GM19463 (cell line): ENCODE measurements around the gene TERT.

Source experiments
- ATAC-seq: cut with Tn5 transposase; IDR thresholded peaks from one replicate; pipeline ENCODE4 v1.9.1; 2021; ENCODE audit warnings: mild to moderate bottlenecking, moderate library complexity; ENCODE audit not compliant: unreplicated experiment

Gene TERT

DNA sequence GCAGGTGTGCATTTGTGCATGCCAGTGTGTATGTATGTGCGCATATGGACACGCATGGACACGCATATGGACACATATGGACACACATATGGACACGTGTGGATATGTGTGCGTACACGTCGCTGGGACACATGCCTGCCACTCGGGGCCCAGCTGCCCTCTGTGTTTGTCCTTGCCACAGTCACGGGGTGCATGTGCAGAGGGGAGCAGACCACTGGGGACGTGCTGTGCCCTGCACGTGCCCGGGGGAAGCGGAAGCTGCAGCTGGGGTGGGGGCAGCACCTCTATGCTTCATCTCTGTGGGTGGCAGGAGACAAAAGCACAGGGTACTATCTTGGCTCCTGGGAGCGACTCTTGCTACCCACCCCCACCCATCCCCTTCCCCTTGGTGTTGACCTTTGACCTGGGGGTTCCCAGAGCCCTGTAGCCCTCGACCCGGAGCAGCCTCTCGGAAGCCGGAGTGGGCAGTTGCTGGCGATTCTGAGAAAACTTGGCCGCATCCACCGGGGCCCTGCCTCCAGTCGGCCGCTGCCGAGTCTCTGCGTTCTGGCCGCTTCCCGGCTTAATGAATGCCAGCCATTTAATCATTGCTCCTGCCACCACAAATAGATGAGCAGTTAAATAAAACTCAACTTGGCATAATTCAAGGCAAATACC, 72.1 kb downstream of the TERT start:
- ATAC-seq, result no peak

GRCh38 chr5:1222147-1222546, 72.7 kb downstream of the TERT start:
- no peak for ATAC-seq

- ATAC-seq, result no peak
These were observed 73.1 kb downstream of the TERT start for GRCh38 chr5:1221721-1222120.

- ATAC-seq, result no peak
These were observed 74.0 kb downstream of the TERT start for GRCh38 chr5:1220831-1221230.

DNA sequence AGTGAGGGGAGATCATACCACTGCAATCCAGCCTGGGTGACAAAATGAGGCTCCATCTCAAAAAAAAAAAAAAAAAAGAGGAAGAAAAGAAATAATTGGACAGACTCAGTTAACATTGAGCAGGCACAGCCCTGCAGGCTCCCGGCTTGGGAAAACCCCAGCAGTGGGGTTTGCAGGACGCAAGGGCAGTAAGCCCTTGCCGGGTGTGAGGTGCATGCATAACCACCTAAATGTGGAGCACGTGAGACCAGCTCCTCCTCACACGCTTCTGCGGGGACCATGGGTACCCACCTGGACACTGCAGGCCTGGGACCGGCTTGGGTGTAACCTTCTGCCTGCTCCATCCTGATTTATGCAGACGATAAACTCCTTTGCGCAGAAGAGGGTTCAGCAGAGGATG, 74.5 kb downstream of the TERT start:
- no peak for ATAC-seq

DNA sequence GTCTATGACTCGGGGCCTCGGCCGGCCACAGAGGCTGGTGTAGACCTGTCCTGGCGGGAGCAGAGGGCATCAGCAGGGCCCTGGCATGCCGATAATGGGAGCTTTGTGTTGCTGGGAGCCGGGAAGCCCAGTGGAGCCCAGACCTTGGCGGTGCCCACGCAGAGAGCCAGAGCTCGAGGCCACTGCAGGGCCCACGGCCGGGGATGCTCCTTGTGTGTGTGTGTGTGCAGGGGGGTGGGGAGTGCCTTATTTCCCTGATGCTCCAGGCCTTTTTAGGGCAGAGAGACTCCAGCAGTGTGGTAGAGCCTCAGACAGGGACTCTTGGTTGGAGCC, 75.1 kb downstream of the TERT start:
- no peak for ATAC-seq

DNA sequence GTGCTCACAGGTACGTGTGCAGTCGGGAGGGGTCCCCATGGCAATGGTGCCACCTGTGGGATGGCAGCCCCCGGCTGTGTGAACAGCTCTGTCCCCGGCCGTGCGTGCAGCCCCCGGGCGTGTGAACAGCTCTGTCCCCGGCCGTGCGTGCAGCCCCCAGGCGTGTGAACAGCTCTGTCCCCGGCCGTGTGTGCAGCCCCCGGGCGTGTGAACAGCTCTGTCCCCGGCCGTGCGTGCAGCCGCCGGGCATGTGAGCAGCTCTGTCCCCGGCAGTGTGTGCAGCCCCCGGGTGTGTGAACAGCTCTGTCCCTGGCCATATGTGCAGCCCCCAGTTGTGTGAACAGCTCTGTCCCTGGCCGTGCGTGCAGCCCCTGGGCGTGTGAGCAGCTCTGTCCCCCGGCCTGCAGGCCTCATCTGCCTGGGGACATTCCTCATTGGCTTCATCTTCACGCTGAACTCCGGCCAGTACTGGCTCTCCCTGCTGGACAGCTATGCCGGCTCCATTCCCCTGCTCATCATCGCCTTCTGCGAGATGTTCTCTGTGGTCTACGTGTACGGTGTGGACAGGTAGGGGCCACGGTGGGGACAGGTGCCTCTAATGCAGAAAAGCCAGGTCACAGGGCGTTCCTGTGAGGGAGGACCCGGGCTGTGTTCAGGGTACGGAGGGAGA, 75.6 kb downstream of the TERT start:
- ATAC-seq, result no peak

DNA sequence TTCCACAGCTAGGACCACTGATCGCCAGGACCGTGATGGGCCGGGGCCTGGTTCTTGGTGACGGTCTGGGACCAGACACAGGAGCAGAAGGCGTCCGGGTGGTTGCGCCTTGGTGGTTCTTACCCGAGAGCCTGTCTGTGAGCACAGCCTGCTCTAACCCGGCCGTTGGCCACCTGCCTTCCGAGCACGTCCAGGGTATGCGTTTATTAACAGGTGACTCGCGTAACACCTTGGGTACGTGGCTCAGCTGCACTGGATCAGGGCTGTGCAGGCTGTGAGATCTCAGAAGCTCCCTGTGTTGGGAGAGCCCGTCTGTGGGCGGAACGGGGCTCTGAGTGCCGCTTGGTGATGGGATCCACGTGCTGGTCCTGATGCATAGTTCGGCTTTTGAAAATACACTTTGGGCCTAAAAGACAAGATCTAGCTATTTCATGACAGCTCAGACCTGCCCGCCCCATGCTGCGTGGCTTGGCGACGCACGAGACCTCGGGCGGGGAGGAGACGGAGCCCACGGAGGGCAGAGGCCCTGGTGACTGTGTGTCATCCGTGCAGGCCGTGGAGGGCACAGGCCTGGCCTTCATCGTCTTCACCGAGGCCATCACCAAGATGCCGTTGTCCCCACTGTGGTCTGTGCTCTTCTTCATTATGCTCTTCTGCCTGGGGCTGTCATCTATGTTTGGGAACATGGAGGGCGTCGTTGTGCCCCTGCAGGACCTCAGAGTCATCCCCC, 76.4 kb downstream of the TERT start:
- no peak for ATAC-seq

GRCh38 chr5:1217596-1218206, 77.2 kb downstream of the TERT start:
- ATAC-seq, result no peak

- no peak for ATAC-seq
These were observed 78.0 kb downstream of the TERT start for GRCh38 chr5:1216918-1217295.

DNA sequence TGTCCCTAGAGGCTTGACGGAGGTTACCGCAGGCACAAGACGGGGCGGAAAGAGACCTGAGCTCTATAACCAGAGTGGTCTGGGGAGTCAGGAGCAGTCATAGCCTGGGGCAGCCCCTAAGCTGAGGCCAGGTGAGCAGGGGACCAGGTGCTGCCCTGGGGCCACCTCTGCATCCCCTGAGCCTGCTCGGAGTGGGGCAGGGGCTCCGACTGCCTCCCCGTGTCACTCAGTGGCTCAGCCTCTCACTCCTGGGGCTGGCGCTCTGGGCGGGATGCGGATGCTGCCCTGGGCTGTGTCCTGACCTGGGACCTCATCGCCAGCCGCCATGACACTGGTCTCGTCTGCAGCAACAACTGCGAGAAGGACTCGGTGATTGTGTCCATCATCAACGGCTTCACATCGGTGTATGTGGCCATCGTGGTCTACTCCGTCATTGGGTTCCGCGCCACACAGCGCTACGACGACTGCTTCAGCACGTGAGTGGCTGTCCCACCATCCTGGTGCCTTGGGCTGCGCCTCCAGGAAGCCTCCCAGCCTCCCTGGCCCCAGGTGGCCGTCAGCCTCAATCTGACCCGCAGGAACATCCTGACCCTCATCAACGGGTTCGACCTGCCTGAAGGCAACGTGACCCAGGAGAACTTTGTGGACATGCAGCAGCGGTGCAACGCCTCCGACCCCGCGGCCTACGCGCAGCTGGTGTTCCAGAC, 78.5 kb downstream of the TERT start:
- no peak for ATAC-seq

DNA sequence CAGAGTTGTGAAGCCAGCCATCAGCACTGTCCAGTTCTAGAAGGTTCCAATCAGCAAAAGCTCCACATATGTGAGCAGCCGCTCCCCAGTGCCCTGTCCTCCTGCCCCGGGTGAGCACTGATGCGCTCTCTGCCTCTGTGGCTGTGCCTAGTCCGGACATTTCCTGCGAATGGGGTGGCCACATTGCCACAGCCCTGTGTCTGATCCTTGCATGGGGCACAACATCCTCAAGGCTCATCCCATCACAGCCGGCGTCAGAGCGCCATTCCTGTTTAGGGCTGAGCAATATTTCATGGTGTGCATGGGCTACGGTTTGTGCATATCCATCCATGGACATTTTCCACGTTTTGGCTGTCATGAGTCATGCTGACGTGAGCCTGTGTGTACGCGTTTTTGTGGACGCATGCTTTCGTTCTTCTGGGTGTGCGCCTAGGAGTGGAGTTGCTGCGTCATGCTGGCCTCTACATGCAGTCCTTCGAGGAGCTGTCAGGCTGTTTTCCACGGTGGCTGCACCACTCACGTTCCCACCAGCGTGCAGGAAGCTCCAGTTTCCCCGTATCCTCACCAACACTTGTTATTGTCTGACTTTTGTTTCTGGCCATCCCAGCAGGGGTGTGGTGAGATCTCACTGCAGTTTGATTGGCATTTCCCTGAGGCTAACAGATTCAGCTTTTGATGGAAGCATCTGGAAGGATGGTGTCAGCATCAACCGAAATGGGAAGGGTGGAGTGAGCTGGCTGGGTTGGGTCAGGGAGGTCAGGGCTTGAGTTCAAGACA, 79.4 kb downstream of the TERT start:
- no peak for ATAC-seq

GRCh38 chr5:1214936-1215220, 80.0 kb downstream of the TERT start:
- ATAC-seq, result no peak

GRCh38 chr5:1214163-1214935, 80.5 kb downstream of the TERT start:
- no peak for ATAC-seq

GRCh38 chr5:1213508-1214162, 81.2 kb downstream of the TERT start:
- no peak for ATAC-seq

DNA sequence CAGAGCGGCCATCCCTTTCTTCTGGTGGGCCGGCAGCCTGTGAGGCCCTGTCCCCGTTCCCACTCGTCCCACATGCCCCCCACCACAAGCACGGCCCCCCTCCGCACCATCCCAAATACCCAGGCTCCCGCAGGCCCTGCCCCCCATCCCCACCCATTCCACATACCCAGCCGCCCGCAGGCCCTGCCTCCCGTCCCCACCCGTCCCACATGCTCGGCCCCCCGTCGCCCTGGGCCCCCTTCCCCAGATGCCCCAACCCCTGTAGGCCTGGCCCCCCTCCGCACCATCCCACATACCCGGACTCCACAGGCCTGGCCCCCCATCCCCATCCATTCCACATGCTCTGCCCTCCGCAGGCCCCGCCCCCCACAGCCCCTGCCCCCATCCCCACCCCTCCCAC, 82.0 kb downstream of the TERT start:
- no peak for ATAC-seq

DNA sequence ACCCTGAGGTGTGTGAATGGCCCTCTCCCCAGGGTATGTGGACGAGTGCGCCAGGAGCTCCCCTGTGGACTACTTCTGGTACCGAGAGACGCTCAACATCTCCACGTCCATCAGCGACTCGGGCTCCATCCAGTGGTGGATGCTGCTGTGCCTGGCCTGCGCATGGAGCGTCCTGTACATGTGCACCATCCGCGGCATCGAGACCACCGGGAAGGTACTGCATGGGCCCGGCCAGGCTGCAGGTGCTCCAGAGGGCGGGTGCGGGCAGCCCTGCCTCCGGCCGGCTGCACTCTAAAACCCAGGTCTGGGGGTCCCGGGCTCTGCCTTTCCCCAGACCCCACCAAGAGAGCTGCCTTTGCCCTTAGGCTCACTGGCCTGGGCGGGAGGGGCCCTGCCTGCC, 82.6 kb downstream of the TERT start:
- no peak for ATAC-seq

GRCh38 chr5:1211701-1212100, 83.2 kb downstream of the TERT start:
- ATAC-seq, result no peak

GRCh38 chr5:1210832-1211251, 84.0 kb downstream of the TERT start:
- ATAC-seq, result no peak
